Activated CD4-positive, alpha-beta T cell treated with anti-CD3 and anti-CD28 coated beads for 4 hours (primary cell): ENCODE measurements around the gene PLCB1.

Experiments
- DNase-seq, 2 donors: peaks; one replicate each; pipeline ENCODE4 v3.0.0-alpha.2; 2020

Gene PLCB1

DNA sequence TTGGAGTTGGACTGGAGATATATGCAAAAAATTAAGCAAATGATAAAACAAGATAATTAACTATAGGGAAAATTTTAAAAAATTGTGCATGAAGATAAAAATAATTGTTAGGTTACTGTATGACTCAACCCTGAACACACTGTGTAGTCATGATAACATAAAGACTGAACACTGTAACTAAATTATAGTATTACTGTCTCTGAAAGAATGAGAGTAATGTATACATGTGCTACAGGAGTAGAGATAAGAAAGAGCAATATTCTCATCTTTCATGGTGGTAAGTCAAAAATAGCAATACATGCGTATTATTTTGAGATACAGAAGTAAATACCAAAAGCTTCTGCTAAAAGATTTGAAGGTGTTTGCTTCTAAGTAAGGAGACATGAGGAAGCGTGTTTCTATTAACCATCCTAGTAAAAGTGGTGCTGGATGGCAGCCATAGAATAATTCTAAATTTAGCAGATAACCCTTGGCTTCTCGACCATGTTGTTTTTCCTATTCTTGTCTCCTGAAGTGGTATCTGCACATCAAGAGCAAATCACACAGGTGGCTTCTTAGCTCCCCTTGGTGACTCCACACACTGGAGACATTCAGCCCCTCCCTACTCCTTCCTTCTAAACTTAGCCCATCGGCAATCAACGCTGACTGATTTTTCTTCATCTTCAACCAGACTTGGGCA, 546.2 kb downstream of the PLCB1 start:
- DNase-seq: no peak

DNA sequence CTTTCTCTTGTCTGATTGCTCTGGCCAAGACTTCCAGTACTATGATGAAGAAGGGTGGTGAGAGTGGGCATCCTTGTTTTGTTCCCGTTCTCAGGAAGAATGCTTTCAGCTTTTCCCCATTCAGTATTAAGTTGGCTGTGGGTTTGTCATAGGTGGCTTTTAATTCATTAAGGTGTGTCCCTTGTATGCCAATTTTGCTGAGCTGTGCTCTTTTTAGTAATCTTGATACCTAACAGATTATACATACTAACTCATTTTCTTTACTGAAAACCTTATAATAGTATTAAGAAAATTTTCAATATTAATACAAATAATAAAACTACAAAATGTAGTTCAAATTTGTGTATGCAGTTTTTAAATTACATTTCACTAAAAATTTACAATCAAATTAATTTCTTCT, 557.3 kb downstream of the PLCB1 start:
- DNase-seq: no peak

DNA sequence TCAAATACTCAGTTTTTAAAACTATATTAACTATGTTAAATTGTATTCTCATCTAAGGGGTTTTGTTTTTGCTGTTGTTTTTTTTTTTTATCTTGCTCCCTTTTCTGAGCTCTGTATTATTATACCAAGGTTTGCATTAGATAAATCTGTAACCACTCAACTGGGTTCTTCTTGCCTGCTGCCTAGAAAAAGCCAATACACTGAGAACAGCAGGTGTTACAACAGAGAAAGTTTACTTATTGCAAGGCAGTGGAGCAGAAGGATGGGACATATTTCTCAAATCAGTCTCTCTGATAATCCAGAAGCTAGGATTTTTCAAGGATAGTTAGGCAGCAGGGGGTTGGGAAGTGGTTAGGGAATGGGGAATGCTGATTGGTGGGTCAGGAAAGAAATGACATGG, 558.0 kb downstream of the PLCB1 start:
- DNase-seq: no peak

DNA sequence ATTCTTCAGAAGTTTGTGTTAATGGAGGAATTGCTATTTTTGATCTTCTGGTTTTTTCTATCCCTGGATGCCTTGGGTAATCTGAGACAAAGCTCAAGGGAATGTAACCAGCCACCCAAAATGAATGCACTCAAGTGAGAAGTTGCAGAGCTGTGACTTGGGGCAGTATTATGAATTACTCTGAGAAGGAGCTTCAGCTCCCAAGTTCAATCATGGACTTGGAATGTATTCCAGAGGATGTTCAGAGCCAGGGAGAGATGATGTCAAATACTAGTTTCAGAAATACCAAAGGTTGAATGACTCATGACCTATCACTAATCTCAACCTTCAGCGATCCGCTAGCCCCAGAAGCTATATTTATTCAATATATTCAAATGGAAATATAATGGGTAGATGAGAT, 561.6 kb downstream of the PLCB1 start:
- DNase-seq: no peak

DNA sequence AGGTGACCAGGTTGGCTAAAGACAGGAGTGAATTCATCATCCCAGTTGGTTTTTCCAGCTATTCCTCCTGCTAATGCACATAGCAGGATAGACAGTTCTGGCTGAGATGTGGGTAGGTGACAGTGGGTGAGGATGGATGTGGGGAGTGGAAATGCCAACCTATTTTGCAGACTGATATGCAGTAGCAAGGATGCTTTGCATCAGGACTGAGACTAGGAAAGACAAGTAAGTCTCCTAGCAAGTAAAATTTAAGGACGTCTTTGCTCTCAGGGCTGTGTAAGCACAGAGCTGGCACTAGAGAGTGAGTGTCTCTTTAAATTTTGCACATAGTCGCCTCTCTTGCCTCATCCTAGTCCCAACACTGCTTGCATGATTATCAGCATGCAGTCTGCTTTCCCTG, 568.7 kb downstream of the PLCB1 start:
- DNase-seq: no peak

DNA sequence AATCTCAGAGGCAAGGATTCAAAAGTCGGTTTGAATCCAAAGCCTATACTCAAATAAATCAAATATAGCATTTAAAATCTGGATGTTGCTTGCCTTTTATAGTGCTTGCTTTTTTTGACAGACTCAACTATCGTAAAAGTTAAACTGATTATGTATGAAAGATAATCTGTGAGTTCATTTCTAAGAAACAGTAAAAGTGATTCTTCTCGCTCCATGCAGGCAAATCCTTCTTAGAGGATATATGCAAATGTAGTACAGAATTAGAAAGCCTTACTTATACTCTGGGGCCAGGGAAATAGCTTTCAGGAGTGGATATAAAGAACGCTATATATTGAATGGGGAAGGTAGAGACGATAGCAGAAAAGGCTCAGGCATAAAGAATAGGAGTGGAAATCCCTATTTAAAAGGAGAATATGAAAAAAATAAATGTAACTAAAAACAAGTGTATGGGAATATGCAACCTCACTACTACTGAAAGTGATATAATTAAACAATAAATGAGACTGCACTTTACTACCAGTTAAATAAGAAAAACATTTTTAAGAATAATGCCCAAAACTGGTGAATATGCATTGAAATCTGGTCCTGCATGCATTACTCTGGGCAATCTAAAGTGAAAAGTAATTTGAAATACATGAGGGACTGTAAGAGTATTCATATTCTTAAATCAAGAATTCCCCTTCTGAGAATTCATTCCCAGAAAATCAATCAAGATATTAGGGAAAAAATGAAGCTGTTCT, 575.1 kb downstream of the PLCB1 start:
- no peak for DNase-seq

DNA sequence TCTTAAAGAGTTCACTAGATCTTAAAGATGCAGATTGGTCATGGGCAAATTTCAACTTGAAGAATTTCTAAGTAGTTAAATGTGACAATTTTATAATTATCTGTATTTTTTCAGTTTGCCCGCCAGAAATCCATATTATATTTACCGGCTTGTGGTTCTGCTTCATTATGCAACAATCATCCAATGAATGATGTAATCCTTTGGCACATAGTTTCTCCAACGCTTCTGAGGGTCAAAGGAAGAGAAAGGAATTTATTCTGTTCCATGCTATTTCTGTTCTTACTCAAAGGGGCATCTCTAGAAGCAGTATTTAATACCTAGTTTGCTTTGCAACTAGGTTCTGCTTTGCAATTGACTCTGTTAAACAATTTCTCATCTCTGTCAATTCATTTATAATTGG, 577.6 kb downstream of the PLCB1 start:
- no peak for DNase-seq

DNA sequence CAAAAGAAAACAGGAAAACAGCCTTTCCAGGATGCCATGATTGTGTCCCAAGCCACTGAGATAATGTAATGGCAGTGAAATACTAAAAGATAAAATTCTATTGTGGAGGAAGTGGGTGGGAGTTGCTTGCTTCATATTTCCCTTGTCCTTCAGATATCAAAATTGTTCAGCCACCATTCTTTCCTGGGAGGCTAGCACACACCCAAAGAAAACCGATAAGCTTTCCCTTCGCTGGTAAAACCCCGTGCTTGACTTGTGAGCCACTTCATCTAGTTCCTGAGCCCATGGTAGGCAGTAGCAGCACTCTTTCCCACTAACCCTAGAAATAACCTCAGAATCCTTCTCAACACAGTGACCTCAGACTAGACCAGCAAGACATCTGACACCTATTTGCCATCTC, 579.4 kb downstream of the PLCB1 start:
- no peak for DNase-seq

DNA sequence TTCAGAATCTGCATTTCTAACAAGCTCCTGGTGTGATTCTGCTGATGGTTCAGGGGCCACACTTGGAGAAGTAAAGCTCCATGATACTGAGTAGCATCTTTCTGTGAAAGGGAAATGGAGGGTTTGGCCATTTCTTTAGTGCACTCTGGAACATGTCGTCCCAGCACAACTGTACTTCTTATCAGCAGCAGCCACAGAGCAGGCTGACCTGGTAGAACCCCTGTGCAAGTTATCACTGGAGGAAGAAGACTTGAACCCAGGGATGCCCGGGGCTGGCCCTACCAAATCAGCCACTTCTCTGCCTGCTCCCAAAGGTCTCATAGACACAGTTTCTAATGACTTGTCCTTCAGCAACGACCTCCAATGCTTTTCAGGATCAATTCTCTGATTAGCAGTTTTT, 582.1 kb downstream of the PLCB1 start:
- no peak for DNase-seq

DNA sequence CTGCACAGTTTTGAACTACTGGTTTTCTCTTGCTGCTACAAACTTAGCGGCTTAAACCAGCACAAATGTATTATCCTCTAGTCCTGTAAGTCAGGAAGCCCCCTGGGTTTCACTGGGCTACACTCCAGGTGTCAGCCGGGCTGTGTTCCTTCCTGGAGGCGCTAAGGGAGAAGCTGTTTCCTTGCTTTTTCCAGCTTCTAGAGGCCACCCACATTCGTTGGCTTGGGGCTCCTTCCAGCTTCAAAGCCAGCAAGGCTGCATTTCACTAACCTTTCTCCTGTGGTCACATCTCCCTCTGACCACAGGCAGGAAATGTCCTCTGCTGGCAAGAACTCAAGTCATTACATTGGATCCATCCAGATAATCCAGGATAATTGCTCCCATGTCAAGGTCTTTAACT, 586.2 kb downstream of the PLCB1 start:
- no peak for DNase-seq

DNA sequence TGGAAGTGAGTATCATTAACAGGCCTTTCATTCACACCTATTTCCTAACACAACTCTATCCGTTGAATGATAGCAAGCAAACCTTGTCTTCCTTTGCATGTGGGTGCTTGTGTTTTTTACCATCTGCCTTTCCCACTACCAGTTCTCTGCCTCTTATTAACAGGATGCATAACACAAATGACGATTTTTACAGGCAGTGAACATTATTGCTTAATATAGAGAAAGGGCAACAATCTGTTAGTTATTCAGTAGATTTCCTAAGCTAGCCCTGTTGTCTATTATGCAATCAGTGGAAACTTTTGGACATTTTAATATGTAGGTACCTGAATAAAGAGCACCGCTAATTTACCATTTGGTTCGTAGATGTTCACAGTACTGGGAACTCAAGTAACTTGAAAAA, 588.0 kb downstream of the PLCB1 start:
- no peak for DNase-seq

DNA sequence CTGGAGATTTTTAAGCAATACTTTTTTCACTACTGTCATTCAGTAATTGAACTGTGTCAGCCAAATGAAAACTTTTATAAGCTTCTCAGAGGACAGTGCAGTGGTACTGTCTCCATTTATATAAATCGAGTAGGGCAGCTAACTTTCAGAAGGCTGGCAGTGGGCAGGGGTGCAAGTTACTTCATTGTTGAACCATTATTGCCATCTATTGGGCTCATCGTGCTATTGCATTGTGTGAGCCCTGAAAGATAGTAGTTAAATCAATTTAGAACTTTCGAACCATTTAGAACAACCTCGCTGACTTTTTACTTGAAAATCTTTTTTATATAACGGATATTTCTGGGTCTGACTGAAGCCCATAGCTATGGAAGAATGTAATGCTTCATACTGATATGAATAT, 589.0 kb downstream of the PLCB1 start:
- peak; percentile 2 to 3 for DNase-seq

DNA sequence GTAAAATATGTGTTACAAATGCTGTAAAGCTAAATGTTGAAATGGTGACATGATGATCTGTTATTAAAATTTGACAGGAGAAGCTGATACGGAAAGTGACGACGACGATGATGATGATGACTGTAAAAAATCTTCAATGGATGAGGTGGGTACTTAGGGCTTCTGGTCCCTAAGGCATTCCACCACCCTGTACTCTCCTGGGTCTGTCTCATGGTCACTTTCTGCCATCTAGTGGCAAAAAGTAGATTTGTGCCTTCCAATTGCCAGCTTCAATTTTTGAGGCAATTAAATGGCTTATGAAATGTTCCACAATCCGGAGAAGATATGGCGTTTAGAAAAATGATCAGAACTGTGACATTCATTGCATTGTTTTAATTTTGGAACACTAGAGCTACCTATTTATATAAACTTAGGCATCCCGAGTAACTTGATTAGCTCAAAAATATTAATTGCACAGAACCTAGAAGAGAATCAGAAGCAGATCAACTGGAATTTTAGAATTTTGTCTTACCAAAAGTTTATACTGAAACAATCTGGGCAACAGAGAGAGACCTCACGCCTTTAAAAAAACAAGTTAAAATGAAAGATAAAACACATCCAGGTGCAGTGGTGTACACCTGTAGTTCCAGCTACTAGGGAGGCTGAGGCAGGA, 590.3 kb downstream of the PLCB1 start:
- peak in 1 of 2 donors; percentile 17 for DNase-seq

DNA sequence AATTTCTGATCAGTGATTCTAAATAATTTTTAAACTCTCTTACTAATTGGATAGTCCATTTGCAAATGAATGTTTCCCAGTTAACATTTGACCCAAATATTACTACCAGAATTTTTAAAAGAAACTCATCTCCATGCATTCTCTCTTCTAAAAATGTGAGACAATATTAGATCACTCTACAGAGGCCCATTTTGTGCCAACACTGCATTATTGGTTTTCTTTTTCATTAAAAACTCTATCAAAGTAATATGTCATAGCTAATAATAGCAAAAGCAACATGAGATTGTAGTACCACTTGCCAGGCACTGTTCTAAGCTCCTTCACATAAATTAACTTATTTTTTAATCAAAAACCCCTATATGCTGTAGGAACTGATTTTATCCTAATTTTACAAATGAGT, 591.2 kb downstream of the PLCB1 start:
- DNase-seq: no peak

DNA sequence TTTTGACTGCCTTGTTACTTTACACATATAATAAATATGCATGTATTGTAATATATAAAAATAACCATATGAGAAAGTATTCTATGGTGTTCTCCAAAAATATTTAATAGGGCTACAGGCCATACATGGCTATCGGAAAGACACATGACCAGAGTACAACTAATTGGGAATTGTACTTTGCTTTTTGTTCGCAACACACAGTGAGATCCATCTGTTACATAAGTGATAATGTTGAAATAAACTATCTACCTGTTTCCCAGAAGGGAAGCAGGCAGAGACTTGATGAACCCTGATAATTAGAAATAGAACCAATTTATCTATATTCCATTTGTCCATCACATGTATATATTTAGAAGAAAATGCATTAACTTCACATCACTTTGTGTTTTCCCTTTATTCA, 592.8 kb downstream of the PLCB1 start:
- no peak for DNase-seq

DNA sequence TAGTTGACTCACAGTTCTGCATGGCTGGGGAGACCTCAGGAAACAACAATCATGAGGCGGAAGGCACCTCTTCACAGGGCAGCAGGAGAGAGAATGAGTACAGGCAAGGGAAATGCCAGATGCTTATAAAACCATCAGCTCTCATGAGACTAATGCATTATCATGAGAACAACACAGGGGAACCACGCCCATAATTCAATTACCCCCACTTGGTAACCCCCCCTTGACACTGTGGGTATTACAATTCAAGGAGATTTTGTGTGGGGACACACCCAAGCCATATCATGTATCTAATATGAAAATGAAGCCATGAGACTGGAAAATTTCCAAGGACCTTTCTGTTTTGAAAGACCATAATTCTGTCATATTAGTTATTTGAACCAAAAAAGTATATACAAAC, 594.4 kb downstream of the PLCB1 start:
- no peak for DNase-seq

DNA sequence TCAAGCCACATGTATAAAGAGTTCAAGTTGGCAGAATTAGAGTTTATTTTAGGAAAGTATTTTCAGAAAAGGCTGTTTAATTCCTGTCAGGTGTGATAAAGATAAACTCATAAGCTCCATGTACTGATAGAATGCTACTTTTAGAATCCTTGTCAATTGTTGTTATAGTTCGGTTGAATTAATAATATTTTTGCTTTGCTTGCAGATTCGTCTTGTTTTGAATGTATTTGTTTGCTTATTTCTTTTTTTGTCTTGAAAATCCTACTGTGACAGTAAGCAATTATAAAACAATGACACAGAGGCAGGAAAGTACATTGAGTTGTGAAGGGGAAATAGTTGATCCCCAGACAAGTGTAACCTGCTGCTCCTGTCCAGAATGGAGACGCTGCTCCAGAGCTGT, 602.9 kb downstream of the PLCB1 start:
- DNase-seq: no peak

DNA sequence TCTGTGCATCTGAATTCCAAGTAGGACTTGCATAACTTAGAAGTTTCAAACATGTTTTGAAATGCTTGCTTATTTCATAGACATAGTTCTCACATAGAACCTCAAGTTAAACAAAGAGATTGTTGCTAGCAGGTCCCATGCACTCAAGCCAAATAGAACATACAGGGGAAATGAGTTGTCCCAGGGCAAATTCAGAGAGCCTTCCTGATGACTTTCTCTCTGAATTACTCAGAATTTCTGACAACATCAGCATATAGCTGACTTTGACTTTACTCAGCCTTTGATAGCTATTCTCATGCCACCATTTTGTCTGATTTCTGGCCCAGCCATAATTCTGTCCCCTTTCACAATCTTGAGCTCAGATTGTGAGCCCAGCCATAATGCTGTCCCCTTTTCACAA, 603.6 kb downstream of the PLCB1 start:
- no peak for DNase-seq

DNA sequence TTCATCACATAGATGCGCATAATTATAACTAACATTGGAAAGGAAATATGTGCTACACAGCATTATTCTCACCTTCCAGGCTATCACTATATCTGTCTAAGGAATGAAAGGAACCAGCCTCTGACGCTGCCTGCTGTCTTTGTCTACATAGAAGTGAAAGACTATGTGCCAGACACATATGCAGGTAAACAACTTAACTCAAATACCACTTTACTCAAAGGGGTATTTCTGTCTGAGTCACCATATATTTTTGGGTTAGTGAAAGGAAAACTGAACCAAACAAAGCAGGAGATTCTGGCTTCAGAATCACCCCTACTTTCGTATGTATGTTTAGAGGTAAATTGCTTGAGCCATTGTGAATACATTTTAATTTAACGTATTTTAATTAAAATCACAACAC, 608.2 kb downstream of the PLCB1 start:
- DNase-seq: no peak

DNA sequence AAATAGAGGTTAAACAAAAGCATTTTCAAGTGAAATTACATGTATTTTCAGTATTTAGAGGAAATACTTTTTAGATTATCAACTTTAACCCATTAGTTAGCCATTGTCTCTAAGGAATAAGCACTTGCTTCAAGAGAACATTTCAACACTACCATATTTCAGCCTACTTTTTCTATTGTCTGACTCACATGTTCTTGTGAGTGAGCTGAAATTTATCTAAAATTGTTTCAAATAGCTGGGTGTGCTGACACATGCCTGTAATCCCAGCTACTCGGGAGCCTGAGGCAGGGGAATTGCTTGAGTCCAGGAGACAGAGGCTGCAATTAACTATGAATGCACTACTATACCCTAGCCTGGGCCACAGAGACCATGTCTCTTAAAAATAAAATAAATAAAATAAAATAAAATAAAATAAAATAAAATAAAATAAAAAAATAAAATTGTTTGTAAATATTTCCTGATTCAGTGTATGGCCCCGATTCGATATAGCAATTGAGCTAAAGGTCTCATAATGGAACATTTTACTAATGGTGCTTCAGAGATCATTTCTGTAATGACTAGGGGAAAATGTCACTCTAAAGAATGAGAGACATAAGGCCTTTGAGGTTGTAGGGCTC, 612.3 kb downstream of the PLCB1 start:
- DNase-seq: no peak

DNA sequence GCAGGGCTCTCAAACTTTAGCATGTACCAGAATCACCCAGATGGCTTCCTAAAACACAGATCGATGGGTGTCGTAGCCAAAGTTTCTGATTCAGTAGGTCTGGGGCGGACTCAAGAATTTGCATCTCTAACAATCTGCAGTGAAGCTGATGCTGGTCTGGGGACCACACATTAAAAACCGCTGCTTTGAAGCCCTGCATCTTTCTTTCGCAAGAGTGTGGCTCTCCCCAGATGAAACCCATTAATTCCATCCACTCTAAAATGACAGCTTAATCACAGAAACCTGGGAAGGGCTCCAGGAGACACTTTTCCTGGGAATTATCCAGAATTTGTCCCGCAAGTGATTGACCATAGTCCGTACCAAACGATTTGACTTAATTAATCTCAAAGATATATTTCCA, 617.0 kb downstream of the PLCB1 start:
- DNase-seq: no peak

DNA sequence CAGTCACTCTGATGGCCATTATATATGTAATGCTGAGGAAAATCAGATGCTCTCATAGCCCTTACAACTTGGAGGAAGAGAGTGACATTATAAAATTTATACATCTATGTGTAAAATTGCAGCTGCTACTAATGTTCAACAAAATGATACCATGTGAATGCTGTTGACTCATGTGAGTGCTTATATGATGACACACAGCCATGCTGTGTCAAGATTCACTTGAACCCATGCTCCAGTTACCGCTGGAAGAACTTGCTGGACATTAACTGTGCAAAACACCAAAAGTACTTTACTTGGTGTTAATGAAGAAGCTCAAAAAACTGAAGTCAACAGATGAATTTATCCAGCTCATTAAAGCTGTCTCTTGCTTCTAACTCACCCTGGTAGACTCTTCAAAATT, 617.9 kb downstream of the PLCB1 start:
- no peak for DNase-seq

DNA sequence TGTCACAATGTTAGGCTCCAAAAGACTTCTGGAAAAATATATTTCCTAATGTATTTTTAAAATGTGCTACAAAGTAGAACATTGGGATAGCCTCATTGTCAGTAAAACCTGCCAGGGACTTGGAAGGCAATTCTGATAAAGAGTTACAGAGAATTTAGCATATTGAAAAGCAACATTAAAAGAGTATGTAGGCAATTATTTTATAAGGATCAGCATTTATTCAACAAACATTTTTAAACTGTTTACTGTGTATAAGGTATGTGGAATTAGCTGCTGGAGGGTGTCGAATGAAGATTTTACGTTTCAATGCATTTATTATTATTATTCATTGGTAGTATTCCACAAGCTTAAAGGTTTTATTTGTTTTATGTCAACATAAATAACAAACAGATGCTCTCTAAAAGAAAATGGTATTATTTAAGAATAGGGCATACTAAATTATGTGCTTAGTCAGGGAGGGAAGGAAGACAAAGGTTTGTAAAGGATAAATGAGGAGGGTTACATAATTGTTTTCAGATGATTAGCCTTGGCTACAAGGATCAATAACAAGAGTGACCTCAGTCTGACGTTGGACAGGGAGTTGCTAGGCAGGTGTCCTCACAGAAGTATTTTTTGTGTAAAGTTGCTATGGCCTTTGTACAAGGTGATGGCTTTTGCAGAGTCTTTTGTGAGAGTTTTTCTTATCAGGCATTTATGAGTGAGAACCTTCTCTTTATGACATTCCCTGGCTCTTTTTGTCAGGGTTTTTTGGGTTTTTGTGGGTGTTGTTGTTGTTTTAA, 623.5 kb downstream of the PLCB1 start:
- DNase-seq: no peak
